H4 (cell line): ENCODE results near the gene NTN3. TPM values are rescaled to one million over a fixed set of nuclear protein-coding genes. Genes with fewer than 3 reads are reported as not detected.
A peak's percentile ranks its signal among the peaks of the same experiment; 100 is the strongest.
"Not testable (repeated sequence)": the region's sequence is repeated elsewhere in the genome, so short reads cannot be mapped to it uniquely, and the experiment has no call there.

Experiments used
- DNase-seq: peaks from one replicate; pipeline ENCODE4 v3.0.0-alpha.2; 2015; ENCODE audit warnings: low spot score
- total RNA-seq: library from RNA; depleted of rRNA; stranded (reverse); fragments of >200 nt; shearing (Covaris generic); gene quantifications from 2 replicates; pipeline ENCODE4 v1.2.3, GENCODE V29; 2014; rRNA removed

Gene NTN3
- total RNA-seq = 0.14 TPM in 1 of 2 replicates, not detected in the other

GRCh38 chr16:2471016-2471652 is at the start of gene NTN3:
Gene NTN3 (plus strand): TSS chr16:2471297. CDS start chr16:2471702, 405 bp downstream.
- DNase-seq = no peak

GRCh38 chr16:2422123-2422867 is 48.8 kb upstream of the NTN3 start:
- no peak for DNase-seq

GRCh38 chr16:2424061-2425007 is 46.8 kb upstream of the NTN3 start:
- no peak for DNase-seq

GRCh38 chr16:2425008-2425518 is 46.0 kb upstream of the NTN3 start:
- no peak for DNase-seq

GRCh38 chr16:2425825-2426430 is 45.2 kb upstream of the NTN3 start:
- DNase-seq = no peak

- DNase-seq = no peak
Measured at GRCh38 chr16:2426941-2427361, 44.1 kb upstream of the NTN3 start.

- DNase-seq = no peak
Measured at GRCh38 chr16:2427526-2427925, 43.6 kb upstream of the NTN3 start.

- DNase-seq = no peak
Measured at GRCh38 chr16:2428051-2428783, 42.9 kb upstream of the NTN3 start.

- no peak for DNase-seq
Measured at GRCh38 chr16:2428784-2429033, 42.4 kb upstream of the NTN3 start.

GRCh38 chr16:2429034-2429770 is 41.9 kb upstream of the NTN3 start, which contains the start of gene CCNF:
Gene CCNF (plus strand): TSS chr16:2429447. CDS start chr16:2429482, 35 bp downstream.
- peak; percentile 86 for DNase-seq

GRCh38 chr16:2429771-2430663 is 41.1 kb upstream of the NTN3 start:
- no peak for DNase-seq

GRCh38 chr16:2432286-2432685 is 38.8 kb upstream of the NTN3 start:
- no peak for DNase-seq

GRCh38 chr16:2432801-2433505 is 38.1 kb upstream of the NTN3 start:
- DNase-seq = no peak

GRCh38 chr16:2435236-2435635 is 35.9 kb upstream of the NTN3 start:
- not testable (repeated sequence) for DNase-seq

GRCh38 chr16:2436110-2436509 is 35.0 kb upstream of the NTN3 start:
- no peak for DNase-seq

GRCh38 chr16:2437032-2437790 is 33.9 kb upstream of the NTN3 start:
- no peak for DNase-seq

GRCh38 chr16:2438121-2438520 is 33.0 kb upstream of the NTN3 start:
- no peak for DNase-seq

- no peak for DNase-seq
Measured at GRCh38 chr16:2439598-2439997, 31.5 kb upstream of the NTN3 start.
